ENCODE measurements around the gene PHF21B. TPM values are rescaled to one million over a fixed set of nuclear protein-coding genes. Genes with fewer than 3 reads are reported as not detected.

Gene PHF21B
- total RNA-seq, 1 donor from 2014 or later = 4.6 TPM

- Mint-ChIP-seq H3K4me1 (ENCODE audit: unreplicated experiment) (no peaks in the 10 kb centered on the region), H3K27me3 (ENCODE audit: unreplicated experiment) (peaks cover 2% of the 10 kb centered on the region), H3K4me3 (ENCODE audit: unreplicated experiment) (no peak overlapping the region), H3K27ac (ENCODE audit: unreplicated experiment) (no peak overlapping the region), H3K9me3 (ENCODE audit: unreplicated experiment) (peaks cover 4% of the 10 kb centered on the region), H3K36me3 (ENCODE audit: low read depth, unreplicated experiment) (no peaks in the 10 kb centered on the region)
- DNase-seq (ENCODE audit: low spot score) = no peak
- TF ChIP-seq CTCF (IDR thresholded peaks at IDR 0.05; ENCODE audit: unreplicated experiment) = no peak
Observed at GRCh38 chr22:44845796-44846720, 163.7 kb downstream of the PHF21B start.

DNA sequence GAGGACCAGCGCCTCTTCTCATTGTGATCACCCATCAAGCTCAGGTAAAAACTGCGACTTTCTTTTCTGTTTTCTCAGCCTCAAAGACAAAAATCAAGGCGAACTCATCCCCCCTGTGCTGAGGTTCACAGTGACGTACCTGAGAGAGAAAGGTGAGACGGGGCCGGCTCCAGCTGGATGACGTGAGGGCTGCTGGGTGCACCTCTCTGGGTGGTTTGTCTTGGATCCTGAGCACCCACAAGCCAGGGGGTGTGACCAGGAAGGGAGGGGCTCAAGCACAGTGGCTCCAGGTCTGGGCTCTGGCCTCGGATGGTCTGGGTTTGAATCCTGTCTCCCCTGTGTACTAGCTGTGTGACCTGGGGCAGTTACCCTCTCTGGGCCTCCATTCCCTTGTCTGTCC is 164.6 kb downstream of the PHF21B start:
- peaks cover 4% of the 10 kb centered on the region for H3K9me3 Mint-ChIP-seq (ENCODE audit: unreplicated experiment)
- H3K4me1 Mint-ChIP-seq (ENCODE audit: unreplicated experiment) = no peaks in the 10 kb centered on the region
- H3K27me3 Mint-ChIP-seq (ENCODE audit: unreplicated experiment) = peaks cover 2% of the 10 kb centered on the region
- H3K36me3 Mint-ChIP-seq (ENCODE audit: low read depth, unreplicated experiment) = no peaks in the 10 kb centered on the region
- no peak for DNase-seq (ENCODE audit: low spot score)
- no peak overlapping the region for H3K27ac Mint-ChIP-seq (ENCODE audit: unreplicated experiment)
- no peak for TF ChIP-seq CTCF (IDR thresholded peaks at IDR 0.05; ENCODE audit: unreplicated experiment)
- no peak overlapping the region for H3K4me3 Mint-ChIP-seq (ENCODE audit: unreplicated experiment)

DNA sequence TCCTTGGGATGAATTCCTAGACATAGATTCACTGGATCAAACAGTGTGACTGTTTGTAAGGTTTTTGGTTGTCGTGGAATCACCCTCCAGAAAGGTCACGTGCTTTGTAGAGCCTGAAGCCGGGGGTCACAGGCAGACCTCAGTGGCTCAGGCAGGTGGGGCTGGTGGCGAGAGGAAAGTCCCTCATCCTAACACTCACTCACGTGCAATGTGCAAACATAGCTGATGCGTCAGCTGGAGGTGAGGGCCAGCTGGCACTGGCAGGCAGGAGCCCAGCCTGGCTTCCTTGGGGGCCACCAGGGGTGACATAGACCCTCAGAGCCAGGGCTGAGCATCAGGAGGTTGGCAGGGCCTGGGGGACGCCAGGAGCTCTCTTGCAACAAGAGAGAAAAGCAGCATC is 167.4 kb downstream of the PHF21B start:
- no peaks in the 10 kb centered on the region for H3K4me1 Mint-ChIP-seq (ENCODE audit: unreplicated experiment)
- TF ChIP-seq CTCF (IDR thresholded peaks at IDR 0.05; ENCODE audit: unreplicated experiment) = no peak
- no peak overlapping the region for H3K4me3 Mint-ChIP-seq (ENCODE audit: unreplicated experiment)
- no peaks in the 10 kb centered on the region for H3K36me3 Mint-ChIP-seq (ENCODE audit: low read depth, unreplicated experiment)
- DNase-seq (ENCODE audit: low spot score) = no peak
- H3K27ac Mint-ChIP-seq (ENCODE audit: unreplicated experiment) = no peak overlapping the region
- H3K9me3 Mint-ChIP-seq (ENCODE audit: unreplicated experiment) = peaks cover 4% of the 10 kb centered on the region
- peaks cover 1% of the 10 kb centered on the region for H3K27me3 Mint-ChIP-seq (ENCODE audit: unreplicated experiment)

- peaks cover 1% of the 10 kb centered on the region for H3K27me3 Mint-ChIP-seq (ENCODE audit: unreplicated experiment)
- no peak overlapping the region for H3K4me3 Mint-ChIP-seq (ENCODE audit: unreplicated experiment)
- H3K4me1 Mint-ChIP-seq (ENCODE audit: unreplicated experiment) = no peaks in the 10 kb centered on the region
- DNase-seq (ENCODE audit: low spot score) = no peak
- peaks cover 4% of the 10 kb centered on the region for H3K9me3 Mint-ChIP-seq (ENCODE audit: unreplicated experiment)
- no peaks in the 10 kb centered on the region for H3K36me3 Mint-ChIP-seq (ENCODE audit: low read depth, unreplicated experiment)
- no peak overlapping the region for H3K27ac Mint-ChIP-seq (ENCODE audit: unreplicated experiment)
- TF ChIP-seq CTCF (IDR thresholded peaks at IDR 0.05; ENCODE audit: unreplicated experiment) = no peak
Observed at GRCh38 chr22:44840611-44841322, 169.0 kb downstream of the PHF21B start.

- Mint-ChIP-seq H3K27ac (ENCODE audit: unreplicated experiment) (no peak overlapping the region), H3K27me3 (ENCODE audit: unreplicated experiment) (peaks cover 1% of the 10 kb centered on the region), H3K4me1 (ENCODE audit: unreplicated experiment) (no peaks in the 10 kb centered on the region), H3K36me3 (ENCODE audit: low read depth, unreplicated experiment) (no peaks in the 10 kb centered on the region), H3K9me3 (ENCODE audit: unreplicated experiment) (peaks cover under 1% of the 10 kb centered on the region), H3K4me3 (ENCODE audit: unreplicated experiment) (no peak overlapping the region)
- TF ChIP-seq CTCF (IDR thresholded peaks at IDR 0.05; ENCODE audit: unreplicated experiment) = no peak
- no peak for DNase-seq (ENCODE audit: low spot score)
Observed at GRCh38 chr22:44839721-44840120, 170.1 kb downstream of the PHF21B start.

Measured in endothelial cell (in vitro differentiated cells).